Ascending aorta (tissue), 2 donors: Measurements from ENCODE around the gene NDE1. TPM values are rescaled to one million over a fixed set of nuclear protein-coding genes. Genes with fewer than 3 reads are reported as not detected.

Experiments used
- DNase-seq, 2 donors: peaks; one replicate each; pipeline ENCODE4 v3.0.0-alpha.2; 2019; ENCODE audit warnings: low spot score in 2 of 2
- H3K27ac ChIP-seq, 2 donors: fragments of 200-600 bp; sonication (generic); one replicate each; pipeline ENCODE4 v1.5.1; 2016 to 2017; ENCODE audit warnings: mild to moderate bottlenecking in 1 of 2
- H3K27me3 ChIP-seq: fragments of 200-600 bp; sonication (generic); one replicate; pipeline ENCODE4 v1.5.1; 2017
- H3K36me3 ChIP-seq, 2 donors: fragments of 200-600 bp; sonication (generic); one replicate each; pipeline ENCODE4 v1.5.1; 2016
- H3K4me1 ChIP-seq, 2 donors: fragments of 200-600 bp; sonication (generic); one replicate each; pipeline ENCODE4 v1.5.1; 2016 to 2017; ENCODE audit warnings: mild to moderate bottlenecking in 1 of 2
- H3K4me3 ChIP-seq, 2 donors: fragments of 200-600 bp; sonication (generic); one replicate each; pipeline ENCODE4 v1.5.1; 2016 to 2017; ENCODE audit warnings: mild to moderate bottlenecking in 1 of 2
- H3K9me3 ChIP-seq, 2 donors: fragments of 200-600 bp; sonication (generic); one replicate each; pipeline ENCODE4 v1.5.1; 2016
- intact Hi-C: fragments of 100-400 bp; cut with DNase I; formaldehyde crosslinking; loops from one replicate; pipeline ENCODE4 v1.15.1; 2023
- total RNA-seq: library from RNA; depleted of rRNA; stranded (reverse); fragments of >200 nt; gene quantifications from one replicate; pipeline ENCODE4 v1.1.0, GENCODE V29; 2016
- TF ChIP-seq, protein P1 (sequence below), 3 experiments: fragments of 200-600 bp in 2 of 3; fragments of 450-650 bp in 1 of 3; sonication (generic) in 2 of 3; IDR thresholded peaks; one replicate each; pipeline ENCODE4 v1.5.1; 2016 to 2019; ENCODE audit warnings: antibody characterized with exemption in 3 of 3, mild to moderate bottlenecking in 1 of 3, moderate library complexity in 1 of 3

Gene NDE1
- total RNA-seq, 1 donor from 2014 or later = 21.9 TPM

DNA sequence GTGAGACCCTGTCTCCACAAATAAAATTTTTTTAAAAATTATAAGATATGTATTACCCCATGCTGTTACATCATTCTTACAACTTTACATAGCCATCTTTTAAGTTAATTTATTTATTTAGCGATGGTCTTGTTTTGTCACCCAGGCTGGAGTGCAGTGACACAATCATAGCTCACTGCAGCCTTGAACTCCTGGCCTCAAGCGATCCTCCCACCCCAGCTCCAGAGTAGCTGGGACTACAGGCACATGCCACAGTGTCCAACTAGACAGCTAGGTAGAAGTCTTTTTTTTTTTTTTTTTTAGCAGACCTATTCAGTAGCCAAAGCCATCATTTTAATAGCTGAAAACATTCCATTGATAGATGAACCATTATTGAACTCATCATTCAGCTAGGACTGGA is 92.7 kb downstream of the NDE1 start:
- DNase-seq = no peak
- peaks cover 100% of the 10 kb centered on the region in 2 donors for H3K36me3 ChIP-seq

DNA sequence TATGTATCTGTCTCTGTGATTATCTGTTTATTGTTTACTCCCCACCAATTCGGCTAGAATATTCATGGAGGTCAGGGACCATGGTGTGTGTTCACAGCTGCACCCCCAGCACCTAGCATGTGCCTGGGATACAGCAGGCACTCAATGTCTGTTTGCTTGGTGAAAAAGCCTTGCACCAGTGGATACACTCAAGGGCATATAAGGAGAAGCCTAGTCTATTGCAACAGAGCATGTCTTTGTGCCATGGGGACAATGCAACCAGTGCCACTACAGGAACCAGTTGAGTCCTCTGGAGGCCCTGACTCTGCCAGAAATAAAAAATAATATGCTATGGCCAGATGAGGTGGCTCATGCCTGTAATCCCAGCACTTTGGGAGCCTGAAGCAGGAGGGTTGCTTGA is 93.6 kb downstream of the NDE1 start:
- Histone ChIP-seq H3K27ac (no peak overlapping the region), H3K27me3 (no peaks in the 10 kb centered on the region), H3K9me3 (no peaks in the 10 kb centered on the region), H3K36me3 (peaks cover 100% of the 10 kb centered on the region in 2 donors), H3K4me3 (no peak overlapping the region), H3K4me1 (no peaks in the 10 kb centered on the region)
- intact Hi-C loops = no loop called here
- TF ChIP-seq, protein P1, sequence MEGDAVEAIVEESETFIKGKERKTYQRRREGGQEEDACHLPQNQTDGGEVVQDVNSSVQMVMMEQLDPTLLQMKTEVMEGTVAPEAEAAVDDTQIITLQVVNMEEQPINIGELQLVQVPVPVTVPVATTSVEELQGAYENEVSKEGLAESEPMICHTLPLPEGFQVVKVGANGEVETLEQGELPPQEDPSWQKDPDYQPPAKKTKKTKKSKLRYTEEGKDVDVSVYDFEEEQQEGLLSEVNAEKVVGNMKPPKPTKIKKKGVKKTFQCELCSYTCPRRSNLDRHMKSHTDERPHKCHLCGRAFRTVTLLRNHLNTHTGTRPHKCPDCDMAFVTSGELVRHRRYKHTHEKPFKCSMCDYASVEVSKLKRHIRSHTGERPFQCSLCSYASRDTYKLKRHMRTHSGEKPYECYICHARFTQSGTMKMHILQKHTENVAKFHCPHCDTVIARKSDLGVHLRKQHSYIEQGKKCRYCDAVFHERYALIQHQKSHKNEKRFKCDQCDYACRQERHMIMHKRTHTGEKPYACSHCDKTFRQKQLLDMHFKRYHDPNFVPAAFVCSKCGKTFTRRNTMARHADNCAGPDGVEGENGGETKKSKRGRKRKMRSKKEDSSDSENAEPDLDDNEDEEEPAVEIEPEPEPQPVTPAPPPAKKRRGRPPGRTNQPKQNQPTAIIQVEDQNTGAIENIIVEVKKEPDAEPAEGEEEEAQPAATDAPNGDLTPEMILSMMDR (IDR thresholded peaks at IDR 0.05) = no peak
- no peak for DNase-seq

More for the DNA sequence above, 92.7 kb downstream of the NDE1 start:
- TF ChIP-seq, protein P1 (IDR thresholded peaks at IDR 0.05) = no peak
- intact Hi-C loops = no loop called here
- H3K27me3 ChIP-seq = no peaks in the 10 kb centered on the region
- no peaks in the 10 kb centered on the region for H3K9me3 ChIP-seq
- H3K4me1 ChIP-seq = no peaks in the 10 kb centered on the region
- no peak overlapping the region for H3K4me3 ChIP-seq
- H3K27ac ChIP-seq = no peak overlapping the region

DNA sequence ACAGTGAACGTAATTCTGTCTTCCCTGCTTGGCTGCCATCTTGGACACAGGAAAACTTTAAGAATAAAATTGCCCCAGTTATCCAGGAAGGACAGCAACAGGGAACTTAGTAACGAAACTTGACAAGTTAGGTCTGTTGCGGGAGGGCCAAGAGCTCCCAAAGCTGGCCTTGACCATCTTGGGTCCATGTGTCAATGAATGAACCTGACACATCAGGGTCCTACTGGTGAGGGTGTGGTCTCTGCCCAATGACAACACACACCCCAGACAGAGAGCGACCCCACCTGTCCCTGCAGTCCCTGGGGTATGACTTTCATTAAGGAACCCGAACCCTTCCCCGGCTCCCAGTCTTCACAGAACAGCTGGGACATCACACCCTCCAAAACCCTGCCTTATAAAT is 96.3 kb downstream of the NDE1 start:
- Histone ChIP-seq H3K27me3 (no peaks in the 10 kb centered on the region), H3K4me3 (no peak overlapping the region), H3K36me3 (peaks cover 98 to 99% of the 10 kb centered on the region in 2 donors), H3K4me1 (no peaks in the 10 kb centered on the region), H3K27ac (no peak overlapping the region), H3K9me3 (no peaks in the 10 kb centered on the region)
- TF ChIP-seq, protein P1 (IDR thresholded peaks at IDR 0.05) = no peak
- intact Hi-C loops = no loop called here
- no peak for DNase-seq

DNA sequence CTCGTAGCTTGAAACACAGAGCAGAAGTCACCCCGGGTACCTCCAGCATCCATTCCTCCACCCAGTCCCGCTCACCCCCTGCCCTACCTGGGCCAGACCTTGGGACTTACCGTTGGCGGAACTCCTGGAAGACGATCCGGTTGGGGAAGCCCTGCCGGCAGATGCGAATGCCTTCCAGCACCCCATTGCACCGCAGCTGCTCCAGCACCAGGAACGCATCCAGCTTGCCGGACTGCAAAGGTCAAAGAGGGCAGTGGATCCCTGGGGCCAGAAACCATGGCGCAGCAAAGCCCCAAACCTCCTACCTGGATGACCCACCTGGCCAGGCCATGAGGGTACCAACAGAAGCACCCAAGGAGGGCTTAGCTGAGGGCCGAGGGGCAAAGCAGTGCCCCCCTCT is 97.9 kb downstream of the NDE1 start:
- H3K4me3 ChIP-seq = no peak overlapping the region
- H3K36me3 ChIP-seq = peaks cover 98 to 99% of the 10 kb centered on the region in 2 donors
- H3K9me3 ChIP-seq = no peaks in the 10 kb centered on the region
- TF ChIP-seq, protein P1 (IDR thresholded peaks at IDR 0.05) = no peak
- intact Hi-C loops = no loop called here
- DNase-seq = no peak
- H3K27me3 ChIP-seq = no peaks in the 10 kb centered on the region
- H3K27ac ChIP-seq = no peak overlapping the region
- H3K4me1 ChIP-seq = no peaks in the 10 kb centered on the region

DNA sequence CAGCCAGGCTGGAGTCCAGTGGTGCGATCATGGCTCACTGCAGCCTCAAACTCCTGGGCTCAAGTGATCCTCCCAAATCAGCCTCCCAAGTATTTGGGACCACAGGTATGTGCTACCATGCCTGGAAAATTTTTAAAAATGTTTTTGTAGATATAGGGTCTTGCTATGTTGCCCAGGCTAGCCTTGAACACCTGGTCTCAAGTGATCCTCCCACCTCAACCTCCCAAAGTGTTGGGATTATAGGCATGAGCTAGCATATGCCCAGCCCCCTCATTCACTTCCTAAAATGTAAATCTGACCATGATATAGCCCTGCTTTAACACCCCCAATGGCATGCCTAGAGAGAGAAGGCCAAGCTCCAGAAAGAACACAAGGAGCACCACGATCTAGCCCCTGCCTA is 98.6 kb downstream of the NDE1 start:
- intact Hi-C loops = no loop called here
- TF ChIP-seq, protein P1 (IDR thresholded peaks at IDR 0.05) = no peak

DNA sequence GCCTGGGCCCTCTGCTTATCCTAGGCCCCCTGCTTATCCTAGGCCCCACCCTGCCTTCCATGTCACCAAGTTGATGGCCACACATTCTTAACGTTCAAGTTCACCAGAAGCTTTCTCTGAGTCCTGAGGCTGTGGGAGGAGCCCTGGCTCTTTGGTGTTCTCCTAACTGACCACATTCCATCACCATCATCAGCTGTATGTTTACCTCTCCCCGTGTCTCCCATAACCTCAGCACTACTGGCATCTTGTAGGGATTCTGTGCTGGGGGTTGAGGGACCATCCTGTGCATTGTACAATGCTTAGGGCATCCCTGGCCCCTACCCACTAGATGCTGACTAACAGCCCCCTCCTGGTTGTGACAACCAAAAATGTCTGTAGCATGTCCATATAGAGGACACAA is 99.3 kb downstream of the NDE1 start:
- H3K27me3 ChIP-seq = no peaks in the 10 kb centered on the region
- peaks cover 98 to 99% of the 10 kb centered on the region in 2 donors for H3K36me3 ChIP-seq
- no peak for DNase-seq
- intact Hi-C loops = no loop called here
- TF ChIP-seq, protein P1 (IDR thresholded peaks at IDR 0.05) = no peak
- H3K4me3 ChIP-seq = no peak overlapping the region
- H3K9me3 ChIP-seq = no peaks in the 10 kb centered on the region
- no peaks in the 10 kb centered on the region for H3K4me1 ChIP-seq
- H3K27ac ChIP-seq = peak overlapping the region in 1 of 2 donors; percentile 32

More for the DNA sequence above, 98.6 kb downstream of the NDE1 start:
- Histone ChIP-seq H3K27ac (no peak overlapping the region), H3K36me3 (peaks cover 98 to 99% of the 10 kb centered on the region in 2 donors), H3K27me3 (no peaks in the 10 kb centered on the region), H3K4me1 (no peaks in the 10 kb centered on the region), H3K4me3 (no peak overlapping the region), H3K9me3 (no peaks in the 10 kb centered on the region)
- DNase-seq = no peak
